Retinal pigment epithelial cell (primary cell): ENCODE results near the gene GDAP2.
A peak's percentile ranks its signal among the peaks of the same experiment; 100 is the strongest.
"Not testable (repeated sequence)": the region's sequence is repeated elsewhere in the genome, so short reads cannot be mapped to it uniquely, and the experiment has no call there.

Source experiments
- DNase-seq: peaks from one replicate; pipeline ENCODE4 v3.0.0-alpha.2; 2010; ENCODE audit warnings: low read depth
- H3K4me3 ChIP-seq: 2 replicates; pipeline ENCODE4 v1.5.1; 2011; ENCODE audit warnings: mild to moderate bottlenecking, low read length, control low read depth, moderate library complexity
- CTCF ChIP-seq: conservative IDR thresholded peaks from 2 replicates; pipeline ENCODE4 v1.5.1; 2011; ENCODE audit warnings: low read depth, low read length, control low read depth, inconsistent platforms

GDAP2 gene

GRCh38 chr1:117930173-117930447 is 689 bp upstream of the GDAP2 start:
- peak overlapping the region; percentile 97 for H3K4me3 ChIP-seq
- no peak for DNase-seq
- TF ChIP-seq CTCF: no peak

GRCh38 chr1:117928881-117929342 is 509 bp downstream of the GDAP2 start:
- peak overlapping the region; percentile 97 for H3K4me3 ChIP-seq
- peak; percentile 34 for DNase-seq
- TF ChIP-seq CTCF: peak; percentile 30

GRCh38 chr1:117925981-117926380 is 3.4 kb downstream of the GDAP2 start:
- DNase-seq: no peak
- H3K4me3 ChIP-seq: no peak overlapping the region

GRCh38 chr1:117922717-117923116 is 6.7 kb downstream of the GDAP2 start:
- not testable (repeated sequence) for DNase-seq, H3K4me3 ChIP-seq

More at GRCh38 chr1:117925981-117926380, 3.4 kb downstream of the GDAP2 start:
- no peak for TF ChIP-seq CTCF

GRCh38 chr1:117921991-117922390 is 7.4 kb downstream of the GDAP2 start:
- TF ChIP-seq CTCF: no peak
- no peak for DNase-seq
- H3K4me3 ChIP-seq: no peak overlapping the region

- DNase-seq: no peak
- TF ChIP-seq CTCF: no peak
- H3K4me3 ChIP-seq: no peak overlapping the region
These were observed 10.0 kb downstream of the GDAP2 start for GRCh38 chr1:117919376-117919775.

GRCh38 chr1:117911051-117911450 is 18.4 kb downstream of the GDAP2 start:
- H3K4me3 ChIP-seq: no peak overlapping the region
- DNase-seq: no peak
- TF ChIP-seq CTCF: no peak

- no peak overlapping the region for H3K4me3 ChIP-seq
- no peak for DNase-seq
- TF ChIP-seq CTCF: no peak
These were observed 24.4 kb downstream of the GDAP2 start for GRCh38 chr1:117905019-117905418.
